HepG2 (cell line): Measurements from ENCODE around the gene CENPB. TPM values are rescaled to one million over a fixed set of nuclear protein-coding genes. Genes with fewer than 3 reads are reported as not detected.
A peak's percentile ranks its signal among the peaks of the same experiment; 100 is the strongest.

Experiments used
- BRCA1 ChIP-seq: sonication (generic); formaldehyde crosslinking; IDR thresholded peaks from 2 replicates; pipeline ENCODE4 v1.4.0; 2020; ENCODE audit warnings: missing genetic modification reagents
- CCAR2 ChIP-seq: fragments of 200-400 bp; formaldehyde crosslinking; optimal IDR thresholded peaks from 2 replicates; pipeline ENCODE3; 2018; ENCODE audit warnings: low read depth, mild to moderate bottlenecking, low read length, moderate library complexity
- CHD2 ChIP-seq: IDR thresholded peaks from 2 replicates; pipeline ENCODE4 v1.6.1; 2011; ENCODE audit warnings: low read depth, low read length, improper control_type of control experiment
- CREBL2 ChIP-seq: sonication (generic); formaldehyde crosslinking; IDR thresholded peaks from 2 replicates; pipeline ENCODE4 v1.8.1; 2023; ENCODE audit warnings: missing genetic modification reagents, mild to moderate bottlenecking, borderline replicate concordance
- ERF ChIP-seq: IDR thresholded peaks from 2 replicates; pipeline ENCODE4 v1.6.1; 2018; ENCODE audit warnings: missing biosample characterization, missing genetic modification reagents
- HES4 ChIP-seq: sonication (generic); formaldehyde crosslinking; IDR thresholded peaks from 2 replicates; pipeline ENCODE4 v1.9.0; 2021; ENCODE audit warnings: mild to moderate bottlenecking, missing genetic modification reagents, borderline replicate concordance
- HOXA7 ChIP-seq: sonication (generic); formaldehyde crosslinking; IDR thresholded peaks from 2 replicates; pipeline ENCODE4 v1.8.1; 2022; ENCODE audit warnings: mild to moderate bottlenecking, missing genetic modification reagents, moderate library complexity
- MXI1 ChIP-seq: IDR thresholded peaks from 3 replicates; pipeline ENCODE4 v1.6.1; 2012; ENCODE audit warnings: low read depth, low read length, inconsistent platforms, borderline replicate concordance
- PHB2 ChIP-seq: fragments of 450-650 bp; IDR thresholded peaks from 2 replicates; pipeline ENCODE4 v1.6.1; 2018; ENCODE audit not compliant: partially characterized antibody
- RAD51 ChIP-seq: fragments of 450-650 bp; IDR thresholded peaks from 2 replicates; pipeline ENCODE4 v1.6.1; 2016; ENCODE audit warnings: borderline replicate concordance
- ZFP91 ChIP-seq: sonication (generic); formaldehyde crosslinking; IDR thresholded peaks from 2 replicates; pipeline ENCODE4 v1.9.0; 2022; ENCODE audit warnings: missing genetic modification reagents, mild to moderate bottlenecking, borderline replicate concordance
- ZNF800 ChIP-seq: sonication (generic); formaldehyde crosslinking; IDR thresholded peaks from 2 replicates; pipeline ENCODE4 v1.4.0; 2020; ENCODE audit warnings: missing genetic modification reagents
- polyA plus RNA-seq, 8 experiments: library from polyadenylated mRNA; depleted of rRNA in 3 of 8; stranded (reverse) in 7 of 8; unstranded in 1 of 8; fragments of >200 nt; fragmentation: Illumina TruSeq in 4 of 8; extraction: Trizol in 4 of 8; gene quantifications; 2 replicates each; pipeline versions ENCODE4 v1.2.1 to v1.2.3, GENCODE V29; 2011 to 2016; ENCODE audit warnings: low read depth in 4 of 8, missing spikeins in 1 of 8, mixed read lengths in 1 of 8; ENCODE audit not compliant: insufficient read depth in 1 of 8
- total RNA-seq, 5 experiments: library from RNA; depleted of rRNA; stranded (reverse); fragments of >200 nt; fragmentation: Illumina TruSeq; extraction: Trizol; gene quantifications; 2 replicates each; pipeline ENCODE4 v1.2.3, GENCODE V29; 2016; ENCODE audit warnings: low read depth in 1 of 5
- TF ChIP-seq, protein P1 (sequence below): sonication (generic); formaldehyde crosslinking; IDR thresholded peaks from 2 replicates; pipeline ENCODE4 v1.4.0; 2020; ENCODE audit warnings: mild to moderate bottlenecking, missing genetic modification reagents
- TF ChIP-seq, protein P2 (sequence below): sonication (generic); formaldehyde crosslinking; IDR thresholded peaks from 2 replicates; pipeline ENCODE4 v1.4.0; 2020; ENCODE audit warnings: missing genetic modification reagents, borderline replicate concordance
- TF ChIP-seq, protein P3 (sequence below): sonication (generic); formaldehyde crosslinking; IDR thresholded peaks from 2 replicates; pipeline ENCODE4 v1.4.0; 2020; ENCODE audit warnings: mild to moderate bottlenecking, missing genetic modification reagents

Gene CENPB
- total and polyA plus RNA-seq, 2 of the 13 experiments (the other 11 are each of a cell fraction or from before 2014, with no cell fraction given): 10.4 to 54.5 TPM

- TF ChIP-seq, protein P1, sequence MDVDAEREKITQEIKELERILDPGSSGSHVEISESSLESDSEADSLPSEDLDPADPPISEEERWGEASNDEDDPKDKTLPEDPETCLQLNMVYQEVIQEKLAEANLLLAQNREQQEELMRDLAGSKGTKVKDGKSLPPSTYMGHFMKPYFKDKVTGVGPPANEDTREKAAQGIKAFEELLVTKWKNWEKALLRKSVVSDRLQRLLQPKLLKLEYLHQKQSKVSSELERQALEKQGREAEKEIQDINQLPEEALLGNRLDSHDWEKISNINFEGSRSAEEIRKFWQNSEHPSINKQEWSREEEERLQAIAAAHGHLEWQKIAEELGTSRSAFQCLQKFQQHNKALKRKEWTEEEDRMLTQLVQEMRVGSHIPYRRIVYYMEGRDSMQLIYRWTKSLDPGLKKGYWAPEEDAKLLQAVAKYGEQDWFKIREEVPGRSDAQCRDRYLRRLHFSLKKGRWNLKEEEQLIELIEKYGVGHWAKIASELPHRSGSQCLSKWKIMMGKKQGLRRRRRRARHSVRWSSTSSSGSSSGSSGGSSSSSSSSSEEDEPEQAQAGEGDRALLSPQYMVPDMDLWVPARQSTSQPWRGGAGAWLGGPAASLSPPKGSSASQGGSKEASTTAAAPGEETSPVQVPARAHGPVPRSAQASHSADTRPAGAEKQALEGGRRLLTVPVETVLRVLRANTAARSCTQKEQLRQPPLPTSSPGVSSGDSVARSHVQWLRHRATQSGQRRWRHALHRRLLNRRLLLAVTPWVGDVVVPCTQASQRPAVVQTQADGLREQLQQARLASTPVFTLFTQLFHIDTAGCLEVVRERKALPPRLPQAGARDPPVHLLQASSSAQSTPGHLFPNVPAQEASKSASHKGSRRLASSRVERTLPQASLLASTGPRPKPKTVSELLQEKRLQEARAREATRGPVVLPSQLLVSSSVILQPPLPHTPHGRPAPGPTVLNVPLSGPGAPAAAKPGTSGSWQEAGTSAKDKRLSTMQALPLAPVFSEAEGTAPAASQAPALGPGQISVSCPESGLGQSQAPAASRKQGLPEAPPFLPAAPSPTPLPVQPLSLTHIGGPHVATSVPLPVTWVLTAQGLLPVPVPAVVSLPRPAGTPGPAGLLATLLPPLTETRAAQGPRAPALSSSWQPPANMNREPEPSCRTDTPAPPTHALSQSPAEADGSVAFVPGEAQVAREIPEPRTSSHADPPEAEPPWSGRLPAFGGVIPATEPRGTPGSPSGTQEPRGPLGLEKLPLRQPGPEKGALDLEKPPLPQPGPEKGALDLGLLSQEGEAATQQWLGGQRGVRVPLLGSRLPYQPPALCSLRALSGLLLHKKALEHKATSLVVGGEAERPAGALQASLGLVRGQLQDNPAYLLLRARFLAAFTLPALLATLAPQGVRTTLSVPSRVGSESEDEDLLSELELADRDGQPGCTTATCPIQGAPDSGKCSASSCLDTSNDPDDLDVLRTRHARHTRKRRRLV (CRISPR knock-in tag): no peak
- TF ChIP-seq HOXA7: no peak
- TF ChIP-seq, protein P2, sequence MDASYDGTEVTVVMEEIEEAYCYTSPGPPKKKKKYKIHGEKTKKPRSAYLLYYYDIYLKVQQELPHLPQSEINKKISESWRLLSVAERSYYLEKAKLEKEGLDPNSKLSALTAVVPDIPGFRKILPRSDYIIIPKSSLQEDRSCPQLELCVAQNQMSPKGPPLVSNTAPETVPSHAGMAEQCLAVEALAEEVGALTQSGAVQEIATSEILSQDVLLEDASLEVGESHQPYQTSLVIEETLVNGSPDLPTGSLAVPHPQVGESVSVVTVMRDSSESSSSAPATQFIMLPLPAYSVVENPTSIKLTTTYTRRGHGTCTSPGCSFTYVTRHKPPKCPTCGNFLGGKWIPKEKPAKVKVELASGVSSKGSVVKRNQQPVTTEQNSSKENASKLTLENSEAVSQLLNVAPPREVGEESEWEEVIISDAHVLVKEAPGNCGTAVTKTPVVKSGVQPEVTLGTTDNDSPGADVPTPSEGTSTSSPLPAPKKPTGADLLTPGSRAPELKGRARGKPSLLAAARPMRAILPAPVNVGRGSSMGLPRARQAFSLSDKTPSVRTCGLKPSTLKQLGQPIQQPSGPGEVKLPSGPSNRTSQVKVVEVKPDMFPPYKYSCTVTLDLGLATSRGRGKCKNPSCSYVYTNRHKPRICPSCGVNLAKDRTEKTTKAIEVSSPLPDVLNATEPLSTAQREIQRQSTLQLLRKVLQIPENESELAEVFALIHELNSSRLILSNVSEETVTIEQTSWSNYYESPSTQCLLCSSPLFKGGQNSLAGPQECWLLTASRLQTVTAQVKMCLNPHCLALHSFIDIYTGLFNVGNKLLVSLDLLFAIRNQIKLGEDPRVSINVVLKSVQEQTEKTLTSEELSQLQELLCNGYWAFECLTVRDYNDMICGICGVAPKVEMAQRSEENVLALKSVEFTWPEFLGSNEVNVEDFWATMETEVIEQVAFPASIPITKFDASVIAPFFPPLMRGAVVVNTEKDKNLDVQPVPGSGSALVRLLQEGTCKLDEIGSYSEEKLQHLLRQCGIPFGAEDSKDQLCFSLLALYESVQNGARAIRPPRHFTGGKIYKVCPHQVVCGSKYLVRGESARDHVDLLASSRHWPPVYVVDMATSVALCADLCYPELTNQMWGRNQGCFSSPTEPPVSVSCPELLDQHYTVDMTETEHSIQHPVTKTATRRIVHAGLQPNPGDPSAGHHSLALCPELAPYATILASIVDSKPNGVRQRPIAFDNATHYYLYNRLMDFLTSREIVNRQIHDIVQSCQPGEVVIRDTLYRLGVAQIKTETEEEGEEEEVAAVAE (CRISPR knock-in tag): no peak
- TF ChIP-seq HES4: no peak; the same call in 1 of the 2 replicates
- 0 out of 2 replicates have a peak, but pooled peaks have one; percentile 40 for TF ChIP-seq ERF (CRISPR knock-in tag)
- no peak for TF ChIP-seq CREBL2 (CRISPR knock-in tag)
- peak; percentile 95 for TF ChIP-seq CHD2
- no peak for TF ChIP-seq PHB2
- TF ChIP-seq MXI1: peak; percentile 79; the same call in 2 of the 3 replicates
- TF ChIP-seq BRCA1 (CRISPR knock-in tag): no peak
- TF ChIP-seq CCAR2: no peak
- TF ChIP-seq ZNF800 (CRISPR knock-in tag): no peak
- TF ChIP-seq, protein P3, sequence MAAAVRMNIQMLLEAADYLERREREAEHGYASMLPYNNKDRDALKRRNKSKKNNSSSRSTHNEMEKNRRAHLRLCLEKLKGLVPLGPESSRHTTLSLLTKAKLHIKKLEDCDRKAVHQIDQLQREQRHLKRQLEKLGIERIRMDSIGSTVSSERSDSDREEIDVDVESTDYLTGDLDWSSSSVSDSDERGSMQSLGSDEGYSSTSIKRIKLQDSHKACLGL (CRISPR knock-in tag): no peak
- no peak for TF ChIP-seq ZFP91 (CRISPR knock-in tag)
- no peak for TF ChIP-seq RAD51
Observed at GRCh38 chr20:3786665-3787323, at the start of gene CENPB (continued).
